Uterus (tissue), 2 donors: ENCODE measurements around the gene PAQR5.

Experiments used
- POLR2A ChIP-seq, 2 donors: fragments of 450-650 bp; IDR thresholded peaks; one replicate each; pipeline ENCODE4 v1.6.1; 2016; ENCODE audit warnings: antibody characterized with exemption in 2 of 2, mild to moderate bottlenecking in 1 of 2, moderate library complexity in 1 of 2
- TF ChIP-seq, protein P1 (sequence below), 4 experiments: fragments of 200-600 bp in 2 of 4; fragments of 450-650 bp in 2 of 4; sonication (generic) in 2 of 4; IDR thresholded peaks; one replicate each; pipeline ENCODE4 v1.5.1; 2016 to 2019; ENCODE audit warnings: antibody characterized with exemption in 4 of 4, mild to moderate bottlenecking in 2 of 4, moderate library complexity in 1 of 4

DNA sequence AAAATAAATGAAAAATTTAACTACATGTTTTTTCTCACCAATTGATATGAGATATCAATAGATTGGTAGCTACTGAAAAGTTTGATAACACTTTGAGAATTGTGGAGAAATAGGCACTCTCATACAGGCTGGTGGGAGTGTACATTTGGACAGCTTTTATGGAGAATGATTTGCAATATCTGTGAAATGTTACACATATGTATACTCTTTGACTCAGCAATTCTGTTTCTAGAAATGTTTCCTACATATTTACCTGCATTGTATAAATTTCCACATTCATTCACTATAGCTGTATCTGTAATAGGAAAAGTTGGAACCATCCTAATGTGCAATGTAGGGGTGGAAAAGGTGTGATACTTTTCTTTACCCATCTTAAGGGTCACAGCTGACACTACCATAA, 113.6 kb downstream of the PAQR5 start:
- no peak for TF ChIP-seq POLR2A (IDR thresholded peaks at IDR 0.05)
- TF ChIP-seq, protein P1, sequence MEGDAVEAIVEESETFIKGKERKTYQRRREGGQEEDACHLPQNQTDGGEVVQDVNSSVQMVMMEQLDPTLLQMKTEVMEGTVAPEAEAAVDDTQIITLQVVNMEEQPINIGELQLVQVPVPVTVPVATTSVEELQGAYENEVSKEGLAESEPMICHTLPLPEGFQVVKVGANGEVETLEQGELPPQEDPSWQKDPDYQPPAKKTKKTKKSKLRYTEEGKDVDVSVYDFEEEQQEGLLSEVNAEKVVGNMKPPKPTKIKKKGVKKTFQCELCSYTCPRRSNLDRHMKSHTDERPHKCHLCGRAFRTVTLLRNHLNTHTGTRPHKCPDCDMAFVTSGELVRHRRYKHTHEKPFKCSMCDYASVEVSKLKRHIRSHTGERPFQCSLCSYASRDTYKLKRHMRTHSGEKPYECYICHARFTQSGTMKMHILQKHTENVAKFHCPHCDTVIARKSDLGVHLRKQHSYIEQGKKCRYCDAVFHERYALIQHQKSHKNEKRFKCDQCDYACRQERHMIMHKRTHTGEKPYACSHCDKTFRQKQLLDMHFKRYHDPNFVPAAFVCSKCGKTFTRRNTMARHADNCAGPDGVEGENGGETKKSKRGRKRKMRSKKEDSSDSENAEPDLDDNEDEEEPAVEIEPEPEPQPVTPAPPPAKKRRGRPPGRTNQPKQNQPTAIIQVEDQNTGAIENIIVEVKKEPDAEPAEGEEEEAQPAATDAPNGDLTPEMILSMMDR (IDR thresholded peaks at IDR 0.05) = no peak
